NCI-H2196 (cell line): ENCODE measurements around the gene NEK6.
"Not testable (repeated sequence)": the region's sequence is repeated elsewhere in the genome, so short reads cannot be mapped to it uniquely, and the experiment has no call there.

ENCODE experiments used
- DNase-seq: peaks from one replicate; lab custom pipeline; 2025; ENCODE audit not compliant: unreplicated experiment; lab: John Stamatoyannopoulos, UW

Gene NEK6

DNA sequence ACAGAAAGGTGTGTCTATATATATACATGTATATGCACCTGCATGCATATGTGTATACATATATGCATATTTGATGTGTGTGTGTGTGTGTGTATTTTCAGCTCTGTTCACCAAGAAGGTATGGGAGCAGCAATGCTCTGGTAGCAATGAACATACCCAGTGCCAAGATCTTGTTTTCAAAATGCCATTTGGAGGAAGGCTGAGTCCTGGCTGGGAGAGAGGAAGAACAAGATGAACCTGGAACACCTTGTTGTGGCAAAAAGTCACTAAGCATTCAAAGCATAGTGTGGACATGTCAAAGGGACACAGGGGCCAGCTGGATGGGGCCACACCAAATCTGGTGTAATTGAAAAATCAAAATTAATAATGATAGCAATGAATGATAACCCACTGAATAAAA is 31.8 kb upstream of the NEK6 start:
- no peak for DNase-seq

DNA sequence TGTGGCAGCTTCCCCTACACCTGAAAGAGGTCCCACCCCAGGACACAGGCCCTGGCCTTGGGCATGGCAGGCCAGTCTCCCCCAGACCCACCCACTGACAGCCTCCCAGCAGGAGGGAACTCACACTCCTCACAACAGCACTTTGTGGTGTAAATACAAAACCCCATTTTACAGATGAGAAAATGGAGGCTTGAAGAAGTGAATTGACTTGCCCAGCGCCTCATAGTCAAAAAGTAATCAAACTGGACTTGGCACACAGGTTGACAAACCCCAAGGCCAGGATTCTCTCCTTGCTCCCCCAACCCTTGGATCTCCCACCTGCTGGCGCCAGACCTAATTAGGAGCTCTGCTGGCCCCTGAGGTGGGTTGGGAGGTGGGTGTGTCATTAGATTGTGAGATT is 29.2 kb upstream of the NEK6 start:
- DNase-seq, result no peak

DNA sequence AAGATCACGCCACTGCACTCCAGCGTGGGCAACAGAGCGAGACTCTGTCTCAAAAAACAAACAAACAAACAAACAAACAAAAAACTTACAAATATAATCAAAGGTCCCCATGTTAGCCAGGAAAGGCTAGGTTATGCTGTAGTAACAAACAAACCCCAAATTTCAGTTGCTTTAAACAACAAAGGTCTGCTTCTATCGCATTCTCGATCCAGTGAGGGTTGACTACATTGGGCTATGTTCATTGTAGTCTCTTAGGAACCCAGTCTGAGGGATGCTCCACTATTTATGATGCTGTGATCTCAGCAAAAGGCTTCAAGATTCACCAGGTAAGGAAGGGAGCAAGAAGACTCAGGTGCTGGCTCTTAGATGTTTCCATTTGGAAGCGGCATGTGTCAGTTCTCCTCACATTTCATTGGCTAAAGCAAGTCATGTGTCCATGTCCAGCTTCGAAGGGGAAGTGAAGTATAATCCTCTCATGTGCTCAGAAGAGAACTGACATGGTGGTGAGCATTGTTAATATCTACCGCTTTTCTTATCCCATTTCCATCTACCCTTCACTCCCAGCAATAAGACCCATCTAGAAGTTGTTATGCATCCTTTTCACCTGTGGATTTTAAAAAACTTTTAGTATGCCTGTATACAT is 26.5 kb upstream of the NEK6 start:
- DNase-seq, result no peak

DNA sequence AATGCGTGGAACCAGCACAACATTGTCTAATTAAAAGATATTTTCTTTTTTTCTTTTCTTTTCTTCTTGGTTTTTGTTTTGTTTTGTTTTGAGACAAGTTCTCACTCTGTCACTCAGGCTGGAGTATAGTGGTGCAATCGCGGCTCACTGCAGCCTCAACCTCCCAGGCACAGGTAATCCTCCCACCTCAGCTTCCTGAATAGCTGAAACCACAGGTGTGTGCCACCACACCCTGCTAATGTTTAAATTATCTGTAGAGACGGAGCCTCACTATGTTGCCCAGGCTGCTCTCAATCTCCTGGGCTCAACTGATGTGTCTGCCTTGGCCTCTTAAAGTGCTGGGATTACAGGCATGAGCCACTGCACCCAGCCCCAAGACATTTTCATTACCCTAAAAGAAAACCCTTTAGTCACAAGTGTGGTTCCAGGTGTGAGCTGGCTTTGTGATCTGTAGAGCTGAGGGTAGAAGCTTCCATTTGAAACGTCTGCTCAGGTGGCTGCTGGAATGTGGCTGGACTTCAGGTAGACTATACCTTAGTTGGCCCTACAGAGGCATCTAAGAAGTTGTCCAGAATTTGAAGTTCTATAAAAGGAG is 19.1 kb upstream of the NEK6 start:
- no peak for DNase-seq

DNA sequence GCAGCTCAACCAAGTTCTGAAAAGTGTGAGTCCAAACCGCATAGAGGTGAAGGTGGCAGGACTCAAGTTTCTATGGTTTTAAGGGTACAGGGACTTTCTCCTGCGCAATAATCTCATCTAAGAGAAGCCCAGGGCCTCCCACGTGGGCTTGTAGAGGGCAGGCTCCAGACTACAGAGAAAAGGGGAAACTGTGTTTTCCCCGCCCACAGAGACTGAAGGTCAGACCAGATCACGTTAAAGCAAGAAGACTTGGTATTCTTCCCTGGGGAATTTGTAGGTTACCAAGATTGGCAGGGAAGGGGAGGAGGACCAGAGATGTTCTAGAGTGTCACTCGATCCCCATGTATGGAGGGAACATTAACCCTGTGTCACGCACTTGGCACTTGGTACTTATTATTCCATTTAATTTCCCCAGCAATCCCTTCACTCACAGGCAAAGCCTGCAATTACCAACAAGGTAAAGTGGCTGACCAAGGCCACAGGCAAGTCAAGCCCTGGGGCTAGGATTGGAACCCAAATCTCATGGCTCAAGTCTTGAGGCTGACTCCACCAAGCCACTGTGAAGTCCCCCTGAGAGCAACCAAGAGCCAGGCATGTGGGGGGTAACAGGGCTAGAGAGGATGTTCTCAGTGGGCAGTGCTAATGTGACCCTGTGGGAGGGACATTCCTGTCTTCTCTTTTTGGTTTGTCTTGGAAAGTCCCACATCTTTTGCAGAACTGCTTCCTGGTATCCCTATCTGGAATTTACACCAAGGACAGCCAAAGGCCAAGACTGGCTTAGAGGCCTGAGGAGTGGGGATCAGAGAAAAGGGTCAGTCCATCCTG is 18.3 kb upstream of the NEK6 start:
- no peak for DNase-seq

DNA sequence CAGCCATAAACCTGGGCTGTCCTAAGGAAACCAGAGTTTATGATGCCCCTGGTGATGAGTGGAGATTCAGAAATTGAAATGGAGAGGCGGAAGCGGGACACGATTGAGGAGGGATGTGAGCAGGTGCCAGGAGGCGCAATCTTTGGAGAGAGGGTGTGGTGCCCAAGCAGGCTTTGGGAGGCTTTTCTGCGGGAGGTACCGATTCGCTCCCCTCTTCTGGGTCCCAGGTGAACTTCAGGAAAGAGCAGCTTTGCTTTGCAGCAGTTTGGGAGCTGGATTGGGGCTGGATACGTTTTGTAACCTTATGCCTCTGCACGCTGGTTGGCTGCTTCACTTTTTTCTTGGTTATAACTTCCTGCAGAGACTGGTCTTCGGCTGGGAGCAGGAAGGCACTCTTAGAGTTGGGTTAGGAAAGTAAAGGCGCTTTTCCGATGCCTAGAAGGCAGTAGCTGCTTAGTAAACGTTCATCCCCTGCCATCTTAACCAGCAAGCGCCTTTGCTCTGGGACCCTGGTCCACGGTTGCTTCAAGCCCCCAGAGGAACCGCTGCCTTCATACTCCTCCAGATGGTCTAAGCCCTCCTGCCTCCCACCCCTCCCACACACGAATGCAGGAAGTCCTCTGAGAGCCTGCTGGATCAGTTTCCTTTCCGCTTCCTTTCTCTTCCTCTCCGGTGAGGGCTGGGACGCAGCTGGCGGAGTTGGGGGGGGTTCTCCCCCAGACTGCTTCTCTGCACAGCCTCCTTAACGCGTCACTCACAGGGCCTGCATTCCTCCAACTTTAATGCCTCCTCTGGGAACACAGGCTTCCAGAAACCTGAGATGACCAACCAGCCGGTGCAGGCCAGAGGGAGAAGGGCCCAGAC is 15.2 kb upstream of the NEK6 start:
- no peak for DNase-seq

DNA sequence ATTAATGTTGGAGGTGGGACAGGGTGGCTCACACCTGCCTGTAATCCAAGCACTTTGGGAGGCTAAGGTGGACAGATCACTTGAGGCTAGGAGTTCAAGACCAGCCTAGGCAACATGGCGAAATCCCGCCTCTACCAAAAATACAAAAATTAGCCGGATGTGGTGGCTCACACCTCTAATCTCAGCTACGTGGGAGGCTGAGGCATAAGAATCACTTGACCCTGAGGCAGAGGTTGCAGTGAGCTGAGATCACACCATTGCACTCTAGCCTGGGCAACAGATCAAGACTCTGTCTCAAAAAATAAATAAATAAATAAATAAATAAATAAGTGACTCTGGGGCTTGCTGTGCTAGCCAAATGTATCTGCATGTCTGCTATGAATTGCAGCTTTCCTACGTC is 10.4 kb upstream of the NEK6 start:
- not testable (repeated sequence) for DNase-seq

DNA sequence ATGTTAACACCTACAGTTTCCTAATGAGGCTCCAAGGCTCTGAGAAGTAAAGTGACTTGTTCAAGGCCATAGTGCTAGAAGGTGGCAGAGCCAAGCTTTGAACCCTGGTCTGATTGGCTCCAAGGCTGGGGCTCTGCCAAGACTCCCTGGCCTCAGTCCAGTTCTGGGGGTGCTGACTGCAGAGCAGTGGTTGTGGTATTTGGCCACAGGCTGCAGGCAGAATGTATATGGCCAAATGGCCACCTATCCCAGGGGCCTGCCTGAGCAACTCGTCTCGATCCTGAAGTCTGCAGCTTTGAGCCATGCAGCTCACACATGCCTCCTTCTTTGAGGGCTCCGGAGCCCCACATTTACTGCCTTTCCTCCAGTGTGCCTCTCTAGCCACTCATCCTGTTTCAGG is 9.7 kb upstream of the NEK6 start:
- no peak for DNase-seq

DNA sequence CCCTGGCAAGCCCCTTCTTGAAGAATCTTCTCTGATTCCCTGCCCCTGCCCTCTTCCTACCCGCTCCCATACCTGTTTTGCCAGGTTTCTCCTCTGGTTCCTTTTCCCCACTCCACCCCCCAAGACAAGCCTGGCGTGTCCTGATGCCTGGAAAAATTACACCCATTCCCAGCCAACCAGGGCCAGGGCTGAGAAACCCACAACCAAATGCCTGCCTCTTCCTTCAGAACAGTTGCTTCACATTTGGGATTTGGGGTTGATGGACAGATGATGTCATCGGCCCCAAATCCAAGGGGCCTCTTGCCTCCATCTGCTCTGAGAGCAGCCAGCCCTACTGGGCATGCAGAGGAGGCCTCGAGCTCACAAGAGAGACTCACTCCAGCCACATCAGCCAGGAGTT is 8.8 kb upstream of the NEK6 start:
- no peak for DNase-seq

DNA sequence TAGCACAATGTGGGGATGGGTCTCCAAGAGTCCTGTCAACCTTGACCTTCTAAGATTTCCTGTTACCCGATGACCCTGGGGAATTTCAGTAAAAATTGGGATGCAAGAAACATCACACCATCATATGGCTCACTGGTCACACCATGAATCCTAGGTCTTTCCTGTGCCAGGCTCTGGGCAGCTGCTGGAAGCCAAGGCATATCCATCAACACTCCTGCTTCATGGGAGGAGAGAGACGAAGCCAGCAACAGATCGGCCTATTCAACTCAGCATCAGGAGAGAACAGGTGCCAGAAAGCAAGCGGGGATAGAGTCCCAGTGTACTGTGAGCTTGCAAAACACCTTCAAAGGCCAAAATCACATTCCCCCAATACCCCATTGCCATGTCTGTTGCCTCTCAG is 6.5 kb upstream of the NEK6 start:
- DNase-seq, result no peak

DNA sequence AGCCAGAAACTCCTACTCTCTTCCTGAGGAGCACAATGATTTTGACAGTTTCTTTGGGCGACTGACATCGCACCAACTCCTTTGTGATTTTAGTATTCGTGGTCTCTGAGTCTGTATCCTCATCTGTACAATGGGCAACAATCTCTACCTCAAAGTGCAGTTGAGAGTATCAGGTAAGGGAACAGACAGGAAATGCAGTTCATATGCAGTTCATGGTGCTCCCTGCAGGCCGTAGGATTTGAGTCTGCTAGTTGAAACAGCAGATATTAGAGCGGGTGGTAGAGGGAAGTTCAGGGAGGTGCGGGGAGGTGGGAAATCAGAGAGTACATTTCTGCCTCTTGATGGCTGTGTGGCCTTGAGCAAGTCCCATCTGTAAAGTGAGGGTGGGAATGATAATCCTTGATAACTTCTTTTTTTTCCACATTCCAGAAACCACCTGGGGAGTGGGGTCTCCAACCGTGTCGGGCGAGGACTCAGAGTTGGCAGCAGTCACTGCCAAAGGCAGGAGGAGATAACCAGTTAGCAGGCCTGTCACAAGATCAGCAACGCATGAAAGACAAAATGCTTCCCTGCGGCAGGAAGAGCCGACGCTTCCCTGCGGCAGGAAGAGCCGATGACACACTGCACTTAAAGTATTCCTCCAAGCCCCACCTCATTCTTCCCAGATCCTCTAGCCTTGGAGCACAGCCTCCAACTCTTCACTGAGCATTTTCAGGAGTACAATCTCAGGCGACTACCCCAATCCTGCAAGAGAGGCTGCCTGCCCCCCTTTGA is 6.0 kb upstream of the NEK6 start:
- no peak for DNase-seq

DNA sequence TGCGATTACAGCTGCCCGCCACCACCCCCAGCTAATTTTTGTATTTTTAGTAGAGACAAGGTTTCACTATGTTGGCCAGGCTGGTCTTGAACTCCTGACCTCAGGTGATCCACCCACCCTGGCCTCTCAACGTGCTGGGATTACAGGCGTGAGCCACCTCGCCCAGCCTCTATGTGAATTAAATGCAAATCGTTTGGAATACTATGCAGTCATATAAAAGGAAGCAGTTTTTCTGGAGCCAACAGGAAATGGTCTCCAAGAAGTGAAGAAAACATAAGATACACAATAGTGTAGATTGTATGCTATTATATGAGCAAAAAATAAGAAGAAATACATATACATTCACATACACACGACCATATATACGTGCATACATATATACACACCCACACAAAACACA is 4.9 kb upstream of the NEK6 start:
- not testable (repeated sequence) for DNase-seq

DNA sequence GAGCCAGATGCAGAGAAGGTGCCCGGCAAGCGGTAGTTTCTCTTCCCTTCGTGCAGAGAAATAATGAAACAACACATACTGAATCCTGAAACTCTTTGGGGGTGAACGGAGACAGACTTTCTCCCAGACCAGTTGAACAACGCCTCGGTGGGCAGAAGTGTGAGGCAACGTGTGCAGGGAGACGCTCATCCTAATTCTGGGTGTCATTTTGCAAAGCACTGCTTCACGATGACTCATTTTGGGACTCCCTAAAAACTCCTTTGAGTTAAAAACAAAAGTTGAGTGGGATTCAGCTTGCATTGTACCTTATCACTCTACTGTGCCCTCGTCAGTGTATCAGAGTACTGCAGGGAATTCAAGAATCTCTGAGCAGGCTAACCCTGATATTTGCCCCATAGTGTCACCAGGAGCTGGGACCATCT is 3.5 kb upstream of the NEK6 start:
- DNase-seq, result no peak

DNA sequence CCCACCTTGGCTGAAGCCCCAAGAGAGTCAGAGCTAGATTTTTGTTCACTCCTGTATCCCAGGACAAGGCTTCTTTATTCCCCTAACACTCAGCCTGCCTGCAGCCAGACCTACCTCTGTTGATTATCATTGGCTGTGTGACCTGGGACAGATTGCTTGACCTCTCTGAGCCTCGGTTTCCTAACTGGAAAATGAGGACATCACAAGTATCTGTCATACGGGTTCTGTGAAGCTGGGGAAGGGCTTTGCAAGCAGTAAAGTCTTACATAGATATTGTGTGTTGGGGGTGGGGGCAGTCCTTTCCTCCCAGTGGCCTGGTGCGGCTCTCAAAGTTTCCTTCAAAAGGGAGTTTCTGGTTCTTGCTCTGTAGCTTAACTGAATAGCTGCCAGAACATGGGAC is 2.5 kb upstream of the NEK6 start:
- DNase-seq, result no peak

DNA sequence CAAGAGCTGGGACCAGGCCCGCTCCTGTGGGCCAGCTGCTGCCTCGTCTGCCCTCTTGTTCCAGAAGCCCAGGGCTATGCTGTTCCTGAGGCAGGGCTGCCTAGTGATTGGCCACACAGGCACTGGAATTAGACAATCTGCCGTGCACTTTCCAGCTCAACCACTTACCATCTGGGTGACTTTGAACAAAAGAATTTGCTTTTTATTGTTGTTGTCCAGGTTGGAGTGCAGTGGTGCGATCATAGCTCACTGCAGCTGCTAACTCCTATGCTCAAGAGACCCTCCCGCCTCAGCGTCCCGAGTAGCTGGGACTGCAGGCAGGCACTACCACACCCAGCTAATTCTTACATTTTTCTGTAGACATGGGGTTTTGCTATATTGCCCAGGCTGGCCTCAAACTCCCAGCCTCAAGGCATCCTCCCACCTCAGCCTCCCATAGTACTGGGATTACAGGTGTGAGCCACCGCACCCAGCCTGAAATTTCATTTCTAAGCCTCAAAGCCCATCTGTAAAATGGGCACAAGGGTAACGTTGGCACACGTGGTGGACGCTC is 1.2 kb upstream of the NEK6 start:
- DNase-seq, result no peak

DNA sequence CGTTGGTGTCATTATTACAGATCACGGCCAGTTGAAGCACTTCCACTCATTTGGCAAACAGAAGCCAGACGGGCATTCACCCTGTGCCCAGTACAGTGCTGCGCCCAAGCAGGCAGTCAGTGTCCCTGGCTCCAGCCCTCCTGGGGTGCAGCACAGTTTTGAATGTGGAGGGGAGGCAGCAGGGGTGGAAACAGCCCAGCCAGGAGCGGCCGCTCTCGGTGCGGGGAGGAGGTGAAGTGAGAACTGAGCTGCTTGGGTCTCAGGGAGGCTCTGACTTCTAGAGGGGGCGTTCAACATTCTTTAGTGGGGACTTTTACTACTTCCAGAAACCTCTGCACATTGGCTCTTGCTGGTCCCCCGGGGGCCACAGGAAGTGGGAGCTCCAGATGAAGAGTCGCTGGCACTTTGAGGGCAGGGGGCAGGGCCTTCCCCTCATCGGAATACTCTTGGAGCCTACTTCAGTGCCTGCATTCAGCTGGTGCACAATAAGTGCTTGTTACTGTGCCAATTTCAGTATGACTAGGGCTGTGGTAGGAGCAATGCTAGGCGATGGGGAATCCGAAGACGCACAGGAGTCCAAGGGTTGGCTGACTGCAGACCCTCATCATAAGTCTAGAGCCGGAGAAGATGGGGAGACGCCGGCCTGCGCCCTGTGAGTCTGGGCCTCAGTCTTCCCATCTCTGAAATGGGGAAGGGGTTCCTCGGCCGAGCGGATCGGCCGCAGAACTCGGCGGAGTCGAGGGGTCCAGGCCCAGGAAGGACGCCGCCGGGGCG is 492 bp upstream of the NEK6 start:
- no peak for DNase-seq

DNA sequence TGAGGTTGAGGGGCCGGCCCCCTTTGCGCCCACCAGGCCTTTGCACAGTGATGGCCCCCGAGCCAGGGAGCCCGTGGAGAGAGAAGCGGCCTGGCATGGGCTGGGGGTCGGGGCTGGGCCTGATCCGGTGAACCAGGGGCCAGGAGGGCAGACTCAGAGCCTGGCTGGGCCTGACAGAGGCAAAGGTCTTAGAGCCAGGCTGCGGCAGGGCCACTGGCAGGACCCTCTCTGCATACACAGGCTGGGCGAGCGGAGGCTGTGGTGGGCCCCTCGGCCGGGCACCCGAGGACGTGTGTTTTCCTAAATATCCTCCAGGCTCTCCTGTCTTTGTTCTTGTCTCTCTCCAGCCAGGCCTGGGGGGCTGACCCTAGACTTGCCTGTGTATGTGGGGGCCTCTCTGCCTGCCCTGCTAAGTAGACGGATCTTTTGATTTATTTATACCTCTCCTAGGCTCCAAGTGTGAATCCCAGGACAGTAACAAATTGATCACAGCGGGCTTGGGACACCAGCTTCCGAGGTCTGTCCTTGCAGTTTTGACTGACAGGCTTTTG is 933 bp downstream of the NEK6 start:
- no peak for DNase-seq

DNA sequence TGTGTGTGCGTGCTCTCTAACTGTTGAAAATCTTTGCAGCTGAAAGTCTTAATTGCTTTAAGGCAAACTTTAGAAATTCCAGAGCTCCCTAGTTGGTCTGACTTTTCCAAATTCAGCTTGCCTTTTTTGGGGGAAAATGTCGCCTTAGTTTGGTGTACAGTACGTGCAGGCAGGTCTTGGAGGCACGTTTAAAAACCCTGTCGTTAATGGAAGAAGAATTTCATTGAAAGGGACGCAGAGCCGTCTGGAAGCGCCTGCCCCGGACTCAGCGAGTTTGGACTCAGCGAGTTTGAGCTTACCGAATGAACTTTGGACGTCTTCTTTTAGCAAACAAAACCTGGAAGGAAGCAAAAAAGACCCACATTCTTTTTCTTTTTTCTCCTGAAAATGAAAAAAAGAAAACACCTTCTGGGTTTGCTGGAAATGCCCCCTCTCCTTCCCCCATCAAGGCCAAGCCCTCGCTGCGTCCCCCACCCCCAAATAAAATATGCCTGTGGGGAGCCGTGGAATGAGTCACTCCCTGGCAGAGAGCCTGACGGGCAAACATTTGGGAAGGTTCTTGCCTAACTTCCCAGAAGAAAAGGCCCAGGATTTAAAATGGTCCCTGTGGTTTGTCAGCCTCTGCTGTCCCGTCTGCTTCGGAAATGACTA is 1.5 kb downstream of the NEK6 start:
- no peak for DNase-seq
